ENCODE data around the gene USHBP1.
A peak's percentile ranks its signal among the peaks of the same experiment; 100 is the strongest.

USHBP1 gene

DNA sequence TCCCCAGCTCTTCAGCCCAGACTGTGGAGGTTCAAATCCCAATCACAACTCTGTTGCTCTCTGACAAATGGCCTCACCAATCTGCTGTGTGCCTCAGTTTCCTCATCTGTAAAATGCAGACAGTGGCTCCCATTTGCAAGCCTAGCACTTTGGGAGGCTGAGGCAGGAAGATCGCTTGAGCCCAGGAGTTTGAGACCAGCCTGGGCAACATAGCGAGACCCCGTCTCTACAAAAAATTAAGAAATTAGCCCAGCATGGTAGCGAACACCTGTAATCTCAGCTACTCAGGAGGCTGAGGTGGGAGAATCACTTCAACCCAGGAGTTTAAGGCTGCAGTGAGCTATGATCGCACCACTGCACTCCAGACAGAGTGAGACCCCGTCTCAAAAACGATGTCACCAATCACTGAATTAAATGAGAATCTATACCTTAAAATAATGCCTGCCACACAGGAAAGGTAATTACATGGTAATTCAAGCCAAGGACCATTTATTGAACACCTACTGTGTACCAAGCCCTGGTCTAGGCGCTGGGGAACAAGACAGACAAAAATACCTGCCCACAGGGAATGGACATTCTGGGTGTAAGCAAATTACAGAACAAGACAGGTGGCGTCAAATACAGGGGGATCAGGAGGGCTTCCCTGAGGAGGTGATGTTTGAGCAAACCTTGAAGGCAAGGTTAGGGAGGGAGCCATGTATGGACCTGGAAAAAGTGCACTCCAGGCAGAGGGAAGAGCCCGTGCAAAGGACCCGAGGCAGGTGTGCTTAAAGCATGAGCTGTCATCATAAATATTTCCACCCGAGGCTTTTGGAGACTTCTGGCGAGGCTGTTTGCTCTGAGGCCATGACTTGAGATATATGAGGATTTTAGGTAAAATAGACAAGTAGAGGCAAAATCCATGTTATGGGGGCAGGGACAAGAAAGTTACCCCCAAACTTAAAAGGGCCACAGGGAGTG lies 26.5 kb downstream of the USHBP1 start:
- in situ Hi-C loops (cut with HindIII; ENCODE audit: low pct_unique_long_range_greater_than_20kb, low sequenced_read_pairs), result no loop called here
- TF ChIP-seq JUND (IDR thresholded peaks at IDR 0.05; ENCODE audit: low read depth), result no peak
- no peak for DNase-seq (ENCODE audit: low read depth in 1 of 2, low spot score in 1 of 2)

- no peak for DNase-seq (ENCODE audit: low read depth in 1 of 2, low spot score in 1 of 2)
- TF ChIP-seq JUND (IDR thresholded peaks at IDR 0.05; ENCODE audit: low read depth), result no peak
Observed at GRCh38 chr19:17236811-17237543, 27.6 kb downstream of the USHBP1 start.

DNA sequence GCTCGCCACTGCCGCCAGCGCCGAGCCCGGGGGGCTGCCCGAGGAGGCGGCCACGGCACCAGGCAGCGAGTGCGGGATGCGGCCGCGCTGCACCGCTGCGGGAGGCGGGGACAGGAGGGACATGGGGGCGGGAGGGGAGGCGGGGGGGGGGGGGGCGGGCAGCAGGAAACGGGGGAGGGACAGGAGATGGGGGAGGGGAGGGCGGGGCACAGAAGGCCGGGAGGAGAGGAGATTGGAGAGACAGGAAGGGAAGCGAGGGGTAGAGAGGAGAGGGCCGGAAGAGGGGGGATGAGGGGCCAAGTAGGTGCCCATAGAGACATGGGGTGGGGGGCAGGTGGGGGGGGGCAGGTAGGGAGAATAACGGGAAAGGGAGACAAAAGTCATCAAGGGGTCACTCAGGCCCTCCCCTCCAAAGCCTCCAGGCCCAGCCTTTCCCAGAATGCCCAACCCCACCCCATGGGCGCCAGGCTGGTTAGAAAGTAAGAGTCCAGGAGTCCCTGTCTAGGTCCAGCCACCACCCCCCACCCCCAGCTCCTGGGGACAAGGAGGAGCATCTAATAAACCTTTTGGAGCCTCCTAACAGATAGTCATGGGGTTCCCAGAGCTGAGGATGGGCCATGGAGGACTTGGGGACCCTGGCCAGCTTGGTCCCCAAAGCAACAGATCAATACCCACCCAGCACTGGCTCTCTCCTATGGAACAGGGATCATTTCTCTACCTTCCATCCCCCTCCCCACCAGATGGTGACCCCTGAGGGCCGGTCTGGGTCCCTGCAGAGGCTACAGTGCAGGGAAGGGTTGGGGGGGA lies 28.4 kb downstream of the USHBP1 start:
- no peak for DNase-seq (ENCODE audit: low read depth in 1 of 2, low spot score in 1 of 2)
- in situ Hi-C loops (cut with HindIII; ENCODE audit: low pct_unique_long_range_greater_than_20kb, low sequenced_read_pairs), result no loop called here
- no peak for TF ChIP-seq JUND (IDR thresholded peaks at IDR 0.05; ENCODE audit: low read depth)

More at GRCh38 chr19:17236811-17237543, 27.6 kb downstream of the USHBP1 start:
- in situ Hi-C loops (cut with HindIII; ENCODE audit: low pct_unique_long_range_greater_than_20kb, low sequenced_read_pairs), result no loop called here

DNA sequence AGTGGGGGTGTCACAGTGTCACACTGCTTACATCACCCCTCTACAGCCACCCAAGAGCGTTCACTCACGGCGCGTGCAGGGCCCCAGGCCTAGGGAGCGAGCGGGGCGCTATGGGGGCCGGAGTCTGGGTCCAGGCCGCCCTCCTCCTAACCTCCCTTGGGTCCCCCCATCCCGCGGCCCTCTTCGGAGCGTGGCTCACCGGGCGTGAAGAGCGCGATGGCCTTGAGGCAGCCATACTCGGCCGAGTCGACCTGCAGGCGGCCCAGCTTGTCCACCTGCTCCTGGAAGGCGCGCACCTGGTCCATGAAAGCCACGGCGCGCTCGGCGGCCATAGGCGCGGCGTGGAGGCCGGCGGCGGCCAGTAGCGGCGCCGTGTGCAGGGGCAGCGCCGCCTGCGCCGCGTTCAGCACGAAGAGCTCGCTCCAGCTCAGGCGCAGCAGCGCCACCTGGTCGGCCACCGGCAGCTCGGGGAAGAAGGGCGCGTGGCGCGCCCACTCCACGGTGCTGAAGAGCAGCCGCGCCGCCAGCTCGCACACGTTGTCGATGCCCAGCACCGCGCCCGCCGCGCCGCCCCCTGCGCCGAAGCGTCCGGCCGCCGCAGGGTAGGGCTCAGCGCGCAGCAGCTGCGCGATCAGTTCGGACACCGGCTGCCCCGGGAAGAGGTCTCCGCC lies 29.1 kb downstream of the USHBP1 start:
- in situ Hi-C loops (cut with HindIII; ENCODE audit: low pct_unique_long_range_greater_than_20kb, low sequenced_read_pairs), result no loop called here
- no peak for TF ChIP-seq JUND (IDR thresholded peaks at IDR 0.05; ENCODE audit: low read depth)
- no peak for DNase-seq (ENCODE audit: low read depth in 1 of 2, low spot score in 1 of 2)

- no peak for DNase-seq (ENCODE audit: low read depth in 1 of 2, low spot score in 1 of 2)
- TF ChIP-seq JUND (IDR thresholded peaks at IDR 0.05; ENCODE audit: low read depth), result no peak
- in situ Hi-C loops (cut with HindIII; ENCODE audit: low pct_unique_long_range_greater_than_20kb, low sequenced_read_pairs), result no loop called here
Observed at GRCh38 chr19:17234911-17235299, 29.6 kb downstream of the USHBP1 start.

GRCh38 chr19:17232258-17232657 lies 32.3 kb downstream of the USHBP1 start:
- TF ChIP-seq JUND (IDR thresholded peaks at IDR 0.05; ENCODE audit: low read depth), result no peak
- in situ Hi-C loops (cut with HindIII; ENCODE audit: low pct_unique_long_range_greater_than_20kb, low sequenced_read_pairs), result no loop called here
- no peak for DNase-seq (ENCODE audit: low read depth in 1 of 2, low spot score in 1 of 2)

DNA sequence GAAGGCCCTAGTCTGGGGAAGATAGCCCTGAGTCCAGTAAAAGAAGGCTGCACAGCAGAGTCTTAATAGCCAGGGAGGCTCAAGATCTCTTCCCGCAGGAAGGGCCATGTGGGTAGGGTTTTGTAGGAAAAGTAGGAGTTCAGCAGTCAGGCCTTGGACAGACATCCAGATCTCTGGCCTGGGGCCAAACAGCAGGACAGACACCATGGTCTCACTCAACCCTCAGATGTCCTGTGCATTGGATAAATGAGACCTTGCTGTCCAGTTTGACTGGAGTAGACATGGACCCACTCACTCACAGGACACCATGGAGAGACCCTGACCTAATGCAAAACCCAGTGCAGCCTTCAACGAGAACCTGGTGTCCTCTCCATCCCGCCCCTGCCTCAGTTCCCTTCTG lies 34.7 kb downstream of the USHBP1 start:
- DNase-seq (ENCODE audit: low read depth in 1 of 2, low spot score in 1 of 2), result no peak
- TF ChIP-seq JUND (IDR thresholded peaks at IDR 0.05; ENCODE audit: low read depth), result no peak
- in situ Hi-C loops (cut with HindIII; ENCODE audit: low pct_unique_long_range_greater_than_20kb, low sequenced_read_pairs), result no loop called here

GRCh38 chr19:17227798-17228367 lies 36.7 kb downstream of the USHBP1 start:
- no peak for DNase-seq (ENCODE audit: low read depth in 1 of 2, low spot score in 1 of 2)
- in situ Hi-C loops (cut with HindIII; ENCODE audit: low pct_unique_long_range_greater_than_20kb, low sequenced_read_pairs), result no loop called here
- no peak for TF ChIP-seq JUND (IDR thresholded peaks at IDR 0.05; ENCODE audit: low read depth)

DNA sequence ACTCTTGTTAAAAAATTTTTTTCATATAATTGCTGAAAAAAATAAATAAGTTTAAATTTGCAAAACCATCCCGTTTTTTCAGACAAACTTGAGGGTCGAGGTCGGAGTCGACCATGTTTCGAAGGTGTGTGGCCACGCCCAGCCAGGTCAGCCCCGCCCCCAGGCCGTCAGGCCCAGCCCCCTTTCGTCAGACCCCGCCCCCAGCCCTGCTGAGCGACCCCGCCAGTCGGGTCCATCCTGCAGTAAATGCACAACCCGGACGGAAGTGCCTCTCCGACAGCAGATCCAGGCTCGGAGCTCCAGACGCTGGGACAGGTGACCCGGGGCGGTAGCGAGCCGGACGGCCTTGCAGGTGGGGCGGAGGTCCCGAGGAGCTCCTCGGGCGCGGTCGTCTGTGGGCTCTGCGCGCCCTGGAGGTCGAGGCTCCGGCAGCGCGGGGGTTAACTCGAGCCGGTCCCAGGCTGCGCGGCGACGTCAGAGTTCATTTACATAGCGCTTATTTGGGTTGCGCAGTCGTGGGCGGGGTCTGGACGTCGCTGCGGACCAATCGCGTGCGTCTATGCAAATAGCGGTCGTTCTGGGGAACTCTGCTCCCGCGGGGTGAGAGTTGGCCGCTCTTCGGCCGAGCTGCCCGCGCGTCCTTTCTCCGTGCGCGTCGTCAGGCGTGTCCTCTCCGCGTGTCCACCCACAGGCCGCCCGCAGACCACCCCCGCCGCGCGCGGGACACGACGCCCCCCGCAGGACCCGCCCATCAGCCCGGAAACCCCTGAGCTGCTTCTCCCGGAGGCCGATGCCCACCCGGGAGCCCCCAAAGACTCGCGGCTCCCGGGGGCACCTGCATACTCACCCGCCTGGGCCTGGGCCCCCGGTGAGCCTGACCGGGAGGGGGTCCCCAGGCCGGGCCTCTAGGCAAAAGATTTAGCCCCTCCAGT lies 38.3 kb downstream of the USHBP1 start, which contains the start of gene OCEL1:
OCEL1 (plus strand) TSS at position 225 of the 932 bp plus-strand sequence; CDS start at position 247, 22 bp downstream.
- peak; percentile 81 to 98 for DNase-seq (ENCODE audit: low read depth in 1 of 2, low spot score in 1 of 2)
- no peak for TF ChIP-seq JUND (IDR thresholded peaks at IDR 0.05; ENCODE audit: low read depth)
- in situ Hi-C loops (cut with HindIII; ENCODE audit: low pct_unique_long_range_greater_than_20kb, low sequenced_read_pairs), result no loop called here

- in situ Hi-C loops (cut with HindIII; ENCODE audit: low pct_unique_long_range_greater_than_20kb, low sequenced_read_pairs), result no loop called here
- no peak for TF ChIP-seq JUND (IDR thresholded peaks at IDR 0.05; ENCODE audit: low read depth)
- no peak for DNase-seq (ENCODE audit: low read depth in 1 of 2, low spot score in 1 of 2)
Observed at GRCh38 chr19:17225053-17225452, 39.5 kb downstream of the USHBP1 start.

Measured in T47D (cell line).